ENCODE data around the gene CFAP65.

Gene CFAP65

GRCh38 chr2:219062081-219062480, 20.8 kb upstream of the CFAP65 start:
- DNase-seq (ENCODE audit: insufficient read length, low spot score) = no peak
- no peak for FAIRE-seq

DNA sequence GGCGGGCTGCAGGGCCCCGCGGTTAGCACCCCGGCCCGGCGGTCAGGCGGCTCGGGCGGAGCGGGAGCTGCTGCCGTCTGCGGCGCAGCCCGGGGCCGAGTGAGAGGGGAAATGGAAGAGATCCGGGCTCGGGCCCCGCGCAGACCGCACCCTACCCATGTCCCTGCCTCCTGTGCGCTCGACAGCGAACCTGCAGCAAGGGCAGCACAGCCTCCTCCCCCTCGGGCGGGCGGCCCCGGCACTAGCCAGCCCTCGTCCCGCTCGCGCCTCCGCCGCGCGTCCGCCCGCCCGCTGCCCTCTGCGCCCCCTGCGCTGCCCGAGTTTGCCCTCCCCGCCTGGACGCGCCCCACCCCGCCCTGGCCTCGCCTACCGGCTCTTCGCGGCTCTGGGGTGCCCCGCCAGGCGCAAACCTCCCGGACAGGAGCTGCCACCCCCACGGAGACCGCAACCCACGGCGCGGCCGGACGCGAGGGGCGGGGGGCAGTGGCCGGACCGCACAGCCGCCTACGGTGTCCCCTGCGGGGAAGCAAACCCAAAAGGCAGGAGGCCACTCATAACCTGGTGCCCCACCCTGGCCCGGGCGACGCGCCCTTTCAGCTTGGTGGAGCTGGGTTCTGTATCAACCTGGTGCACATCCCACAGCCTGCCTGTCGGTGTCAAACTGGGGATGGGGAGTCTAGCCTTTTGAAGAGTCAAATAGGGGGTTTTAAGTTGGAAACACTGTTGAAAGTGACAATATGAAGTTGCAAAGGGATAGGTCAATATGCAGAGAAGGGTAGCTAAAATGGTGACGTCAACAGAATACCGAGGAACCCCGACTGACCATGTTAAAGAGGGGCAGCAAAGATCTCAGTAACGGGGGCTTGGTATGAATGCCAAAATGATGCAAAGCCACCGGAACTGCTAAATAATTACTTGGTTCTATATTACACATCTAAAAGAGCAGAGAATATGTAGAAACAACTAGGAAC, 19.8 kb upstream of the CFAP65 start, which contains the start of gene IHH:
IHH (minus strand) TSS at position 101 of the 971 bp plus-strand sequence. CDS start 454 bp downstream, outside the sequence.
- DNase-seq (ENCODE audit: insufficient read length, low spot score) = no peak
- FAIRE-seq = no peak

- DNase-seq (ENCODE audit: insufficient read length, low spot score) (peak; percentile 19), FAIRE-seq (no peak)
Measured at GRCh38 chr2:219059725-219060682, 18.7 kb upstream of the CFAP65 start.

- DNase-seq (ENCODE audit: insufficient read length, low spot score) (peak; percentile 20), FAIRE-seq (no peak)
Measured at GRCh38 chr2:219059375-219059724, 18.0 kb upstream of the CFAP65 start.

- DNase-seq (ENCODE audit: insufficient read length, low spot score) (peak; percentile 20), FAIRE-seq (no peak)
Measured at GRCh38 chr2:219058541-219059374, 17.4 kb upstream of the CFAP65 start.

- FAIRE-seq = peak; percentile 92
- DNase-seq (ENCODE audit: insufficient read length, low spot score) = peak; percentile 95
Measured at GRCh38 chr2:219057709-219058540, 16.6 kb upstream of the CFAP65 start.

DNA sequence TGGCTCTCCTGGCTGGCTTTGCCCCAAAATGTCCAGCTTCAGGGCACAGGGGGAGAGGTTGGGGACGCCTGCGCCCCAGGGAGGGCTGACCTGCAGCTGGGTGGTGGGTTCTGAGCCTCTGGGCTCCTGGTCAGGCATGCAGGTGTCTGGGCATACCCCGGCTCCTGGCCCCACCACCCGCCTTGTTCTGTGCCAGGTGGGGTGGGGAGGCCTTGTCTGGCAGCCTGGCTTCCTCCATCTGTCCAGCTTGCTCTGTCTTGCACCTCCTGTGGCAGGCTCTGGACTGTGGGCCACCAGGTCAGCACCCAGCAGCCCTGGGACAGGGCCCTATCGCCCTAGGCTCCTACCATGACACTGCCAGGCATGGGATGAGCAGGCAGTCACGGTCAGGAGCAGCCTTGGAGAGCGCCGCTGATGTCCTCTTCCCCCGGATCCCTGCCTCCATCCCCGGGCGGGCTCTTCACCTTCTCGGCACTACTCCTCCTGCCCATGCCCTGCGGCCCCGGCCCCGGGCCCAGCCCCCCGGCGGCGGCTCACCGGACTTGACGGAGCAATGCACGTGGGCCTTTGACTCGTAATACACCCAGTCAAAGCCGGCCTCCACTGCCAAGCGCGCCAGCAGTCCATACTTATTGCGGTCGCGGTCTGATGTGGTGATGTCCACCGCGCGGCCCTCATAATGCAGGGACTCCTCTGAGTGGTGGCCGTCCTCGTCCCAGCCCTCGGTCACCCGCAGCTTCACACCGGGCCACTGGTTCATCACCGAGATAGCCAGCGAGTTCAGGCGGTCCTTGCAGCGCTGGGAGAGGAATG, 15.8 kb upstream of the CFAP65 start:
- no peak for DNase-seq (ENCODE audit: insufficient read length, low spot score)
- FAIRE-seq = no peak

- DNase-seq (ENCODE audit: insufficient read length, low spot score) = no peak
- no peak for FAIRE-seq
Measured at GRCh38 chr2:219056176-219056895, 15.0 kb upstream of the CFAP65 start.

DNA sequence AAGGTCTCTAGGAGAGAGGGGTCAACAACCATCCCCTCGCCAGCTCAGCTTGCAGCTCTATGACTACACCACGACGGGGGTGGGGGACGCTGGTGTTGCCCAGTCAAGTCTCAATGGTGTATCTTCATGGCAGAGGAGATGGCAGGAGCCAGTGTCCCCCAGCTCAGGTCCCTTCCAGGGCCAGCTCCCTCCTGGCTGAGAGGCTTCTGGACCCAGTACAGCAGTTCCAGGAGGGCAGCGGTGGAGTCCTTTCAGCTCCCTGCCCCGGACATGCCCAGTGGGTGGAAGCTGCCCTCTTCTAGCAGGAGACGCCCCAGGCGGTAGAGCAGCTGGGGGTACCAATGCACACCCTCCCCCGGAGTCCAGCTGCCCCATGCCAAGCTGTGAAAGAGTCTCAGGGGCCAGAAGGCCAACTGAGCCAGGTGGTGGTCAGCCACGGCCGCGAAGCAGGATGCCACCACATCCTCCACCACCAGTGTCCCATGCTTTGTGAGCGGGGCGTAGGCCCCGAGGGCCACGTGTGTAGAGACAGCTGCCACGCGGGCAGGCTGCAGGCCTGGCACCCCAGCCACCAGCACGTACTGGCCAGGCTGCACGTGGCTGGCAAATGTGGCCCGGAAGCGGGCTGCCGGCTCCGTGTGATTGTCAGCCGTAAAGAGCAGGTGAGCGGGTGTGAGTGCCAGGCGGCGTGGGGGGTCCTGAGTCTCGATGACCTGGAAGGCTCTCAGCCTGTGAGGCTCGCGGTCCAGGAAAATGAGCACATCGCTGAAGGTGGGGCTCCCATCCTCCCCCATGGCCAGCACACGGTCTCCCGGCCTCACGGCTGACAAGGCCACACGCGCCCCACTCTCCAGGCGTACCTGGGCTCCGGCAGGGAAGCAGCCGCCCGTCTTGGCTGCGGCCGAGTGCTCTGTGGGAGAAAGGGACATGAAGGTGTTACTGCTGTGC, 13.9 kb upstream of the CFAP65 start:
- FAIRE-seq (no peak), DNase-seq (ENCODE audit: insufficient read length, low spot score) (no peak)

DNA sequence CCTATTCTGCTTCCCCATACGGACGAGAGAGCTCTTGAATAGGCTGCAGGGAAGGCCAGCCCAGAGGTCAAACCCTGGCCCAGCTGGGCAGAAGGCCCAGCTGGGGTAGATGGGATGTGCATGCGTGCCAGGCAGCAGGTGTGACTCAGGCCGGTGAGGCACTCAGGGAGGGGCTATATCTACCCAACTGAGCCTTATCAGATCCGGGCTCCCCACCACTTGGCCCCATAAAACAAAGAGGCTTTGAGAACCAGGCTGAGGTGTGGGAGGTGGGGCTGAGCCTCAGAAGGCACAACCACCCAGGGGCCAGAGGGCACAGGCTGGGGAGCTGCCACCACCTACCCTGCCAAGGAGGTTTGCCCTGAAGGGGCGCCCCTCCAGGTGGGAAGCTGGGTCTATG, 8.0 kb upstream of the CFAP65 start:
- DNase-seq (ENCODE audit: insufficient read length, low spot score) (no peak), FAIRE-seq (no peak)

GRCh38 chr2:219045937-219046550, 4.7 kb upstream of the CFAP65 start:
- FAIRE-seq (no peak), DNase-seq (ENCODE audit: insufficient read length, low spot score) (no peak)

DNA sequence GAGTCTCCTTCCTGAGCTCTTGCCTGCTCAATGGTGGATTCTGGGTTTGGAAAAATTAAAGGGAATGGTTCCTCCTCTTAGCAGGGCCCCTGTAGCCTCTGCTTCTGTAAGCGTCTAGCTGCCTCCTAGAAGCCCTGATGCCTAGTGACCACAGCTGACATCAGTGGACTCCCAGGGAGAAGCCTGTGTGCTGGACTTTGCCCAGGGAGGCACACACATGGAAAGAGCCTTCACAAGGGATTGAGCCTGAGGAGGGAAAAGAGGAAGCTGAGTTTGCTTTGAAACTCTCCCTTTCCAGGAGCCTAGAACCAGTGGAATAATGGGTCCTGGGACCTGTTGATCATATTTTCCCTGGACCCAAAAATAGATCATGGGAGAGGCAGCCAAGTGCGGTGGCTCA, 1.4 kb upstream of the CFAP65 start:
- DNase-seq (ENCODE audit: insufficient read length, low spot score) = no peak
- FAIRE-seq = no peak

DNA sequence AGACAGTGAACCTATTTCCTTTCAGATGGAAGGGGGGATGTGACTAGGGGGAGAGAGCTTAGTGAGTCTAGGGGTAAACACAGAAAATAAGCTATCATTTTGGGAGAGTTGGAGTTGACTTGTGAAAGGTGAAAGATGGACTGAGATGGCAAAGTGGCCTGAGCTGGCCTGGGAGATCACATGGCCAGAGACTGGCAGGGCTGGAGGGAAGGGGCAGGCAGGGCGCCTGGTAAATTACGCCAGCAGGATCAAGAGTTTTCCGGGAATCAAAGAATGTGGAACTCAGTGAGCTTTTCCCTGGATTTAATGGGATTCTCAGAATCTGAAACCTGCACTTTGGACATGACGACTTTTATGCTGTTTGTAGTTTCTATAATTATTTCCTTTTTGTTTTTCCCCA, 841 bp upstream of the CFAP65 start:
- DNase-seq (ENCODE audit: insufficient read length, low spot score) (no peak), FAIRE-seq (no peak)

DNA sequence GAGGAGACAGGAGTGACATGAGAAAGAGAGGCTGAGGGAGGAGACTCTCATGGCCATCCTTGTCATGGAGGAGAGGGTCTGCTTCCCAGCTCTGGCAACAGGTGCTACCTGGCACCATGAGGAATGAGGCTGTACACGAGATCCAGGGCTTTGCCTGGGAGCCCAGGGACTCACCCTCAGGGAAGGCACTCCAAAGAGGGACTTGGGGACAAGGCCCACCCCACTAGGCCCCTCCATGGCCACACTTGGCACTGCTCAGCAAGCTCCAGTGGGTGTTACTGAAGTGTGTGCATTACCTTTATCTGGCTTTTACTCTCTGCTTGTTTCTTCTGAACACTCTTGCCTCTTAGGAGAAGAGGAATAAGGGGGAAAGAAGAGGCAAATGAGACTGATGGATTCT, 2.7 kb downstream of the CFAP65 start:
- no peak for FAIRE-seq
- no peak for DNase-seq (ENCODE audit: insufficient read length, low spot score)

DNA sequence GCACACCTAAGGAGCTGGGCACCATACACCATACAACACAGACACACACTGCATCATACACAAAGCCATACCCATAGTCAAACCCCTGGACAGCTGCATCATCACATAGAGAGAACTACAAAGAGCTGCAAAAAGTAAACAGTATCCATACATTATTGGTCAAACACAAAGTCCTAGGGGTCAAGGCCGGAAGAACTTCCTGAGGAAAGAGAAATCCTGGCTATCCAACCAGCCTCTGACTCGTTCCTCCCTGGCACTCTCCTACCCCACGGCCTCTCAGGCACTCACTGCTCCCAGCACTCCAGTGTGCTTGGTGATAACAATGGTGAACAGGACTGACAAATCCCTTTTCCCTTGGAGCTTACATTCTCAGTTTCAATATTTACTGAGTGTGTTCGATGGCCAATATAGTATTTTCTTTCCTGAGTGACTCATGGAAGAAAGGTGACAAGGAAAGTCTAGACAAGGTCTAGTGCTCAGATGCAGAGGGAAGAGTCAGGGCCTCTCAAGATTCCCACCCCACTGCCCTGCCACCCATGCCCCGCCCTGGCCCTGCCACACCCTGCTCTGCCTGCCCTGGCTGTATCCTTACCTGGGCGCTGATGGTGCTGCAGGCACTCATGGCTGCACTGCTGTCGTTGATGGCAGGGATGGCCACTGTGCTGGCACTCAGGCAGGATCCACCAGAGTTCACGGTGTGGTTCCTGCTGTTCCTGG, 3.4 kb downstream of the CFAP65 start:
- DNase-seq (ENCODE audit: insufficient read length, low spot score) (no peak), FAIRE-seq (no peak)

- DNase-seq (ENCODE audit: insufficient read length, low spot score) (no peak), FAIRE-seq (no peak)
Measured at GRCh38 chr2:219035942-219036341, 5.4 kb downstream of the CFAP65 start.

All from GM19239 (cell line).